K562 (cell line): Measurements from ENCODE around the gene ARHGAP12. TPM values are rescaled to one million over a fixed set of nuclear protein-coding genes. Genes with fewer than 3 reads are reported as not detected.

Experiments used
- ATAC-seq: fragments of 200-7000 bp; cut with Tn5 transposase; 3 replicates; pipeline ENCODE4 v1.9.1; 2020; ENCODE audit warnings: moderate library complexity
- BruUV-seq: library from RNA; stranded (reverse); fragments of 400-500 nt; replicated peaks from 2 replicates; lab custom pipeline; 2021; lab: Mats Ljungman, UMichigan
- CTCF ChIA-PET: fragments of 300-600 bp; formaldehyde crosslinking; extraction: SDS; loops from one replicate; lab custom pipeline; 2021; ENCODE audit warnings: low intra/inter-chr PET ratio; lab: Yijun Ruan, JAX
- POLR2A ChIA-PET: fragments of 300-600, 350-650 bp; sonication (Branson Sonifier 250); formaldehyde crosslinking; extraction: SDS; loops from one replicate; lab custom pipeline; 2021; ENCODE audit warnings: antibody characterized with exemption, inconsistent platforms; lab: Yijun Ruan, JAX
- DNase-seq, 4 experiments: peaks; one replicate each; pipeline versions ENCODE4 v3.0.0 to v3.0.0-alpha.2; 2011 to 2018; ENCODE audit warnings: low spot score in 3 of 4, mixed read lengths in 3 of 4; ENCODE audit errors: extremely low read depth in 1 of 4
- FAIRE-seq: peaks from 2 replicates; lab custom pipeline; 2011; peaks lifted over from hg19 to GRCh38; lab: Jason Lieb, UNC
- H2AFZ ChIP-seq: 2 replicates; pipeline ENCODE4 v1.6.0; 2011; ENCODE audit warnings: low read depth, low read length, control low read depth, inconsistent platforms
- H3K27ac ChIP-seq: fragments of 200-600 bp; 3 replicates; pipeline ENCODE4 v1.8.0; 2011; ENCODE audit warnings: low read depth, mild to moderate bottlenecking, control low read depth, inconsistent platforms, low read length, moderate library complexity, mixed read lengths; ENCODE audit errors: extremely low read depth
- H3K27me3 ChIP-seq, 2 experiments: fragments of 300-600 bp in 1 of 2; 2 replicates in 1 of 2; 3 replicates in 1 of 2; pipeline versions ENCODE4 v1.6.0 to v1.8.0; 2011; ENCODE audit warnings: inconsistent platforms in 2 of 2, low read length in 2 of 2, mild to moderate bottlenecking in 1 of 2, mixed read lengths in 1 of 2, moderate library complexity in 1 of 2; ENCODE audit not compliant: control insufficient read depth in 2 of 2, insufficient read depth in 2 of 2
- H3K36me3 ChIP-seq: fragments of 300-600 bp; 3 replicates; pipeline ENCODE4 v1.8.0; 2011; ENCODE audit warnings: mild to moderate bottlenecking, low read length, inconsistent platforms; ENCODE audit not compliant: control insufficient read depth, insufficient read depth
- H3K4me1 ChIP-seq, 2 experiments: fragments of 200-600 bp in 1 of 2; replicated peaks in 1 of 2; 2 replicates in 1 of 2; 3 replicates in 1 of 2; pipeline versions ENCODE4 v1.5.1 to v1.8.0; 2011; ENCODE audit warnings: inconsistent platforms in 2 of 2, low read length in 2 of 2, mild to moderate bottlenecking in 1 of 2, mixed read lengths in 1 of 2, moderate library complexity in 1 of 2; ENCODE audit not compliant: control insufficient read depth in 2 of 2, insufficient read depth in 2 of 2
- H3K4me2 ChIP-seq: 2 replicates; pipeline ENCODE4 v1.6.1; 2011; ENCODE audit warnings: low read length, control low read depth, inconsistent platforms, mixed read lengths; ENCODE audit not compliant: insufficient read depth
- H3K4me3 ChIP-seq: fragments of 200-600 bp; sonication (generic), shearing (Covaris generic); 2 replicates; pipeline ENCODE4 v1.5.1; 2016; ENCODE audit warnings: control low read depth, inconsistent platforms
- H3K79me2 ChIP-seq: fragments of 200-600 bp; 3 replicates; pipeline ENCODE4 v1.8.0; 2011; ENCODE audit warnings: low read length, inconsistent platforms; ENCODE audit not compliant: control insufficient read depth, insufficient read depth
- H3K9ac ChIP-seq, 2 experiments: 2 replicates each; pipeline versions ENCODE4 v1.6.0 to v1.6.1; 2011; ENCODE audit warnings: low read depth in 2 of 2, low read length in 2 of 2, control low read depth in 1 of 2, inconsistent platforms in 1 of 2, mild to moderate bottlenecking in 1 of 2, mixed read lengths in 1 of 2; ENCODE audit not compliant: insufficient read depth in 1 of 2
- H3K9me1 ChIP-seq: one replicate; pipeline ENCODE4 v1.6.0; 2011; ENCODE audit warnings: inconsistent platforms, mild to moderate bottlenecking, low read length, moderate library complexity; ENCODE audit not compliant: control insufficient read depth, insufficient read depth
- H3K9me3 ChIP-seq: replicated peaks from 2 replicates; pipeline ENCODE4 v1.5.1; 2011; ENCODE audit warnings: low read depth, low read length, inconsistent platforms; ENCODE audit not compliant: control insufficient read depth, insufficient read depth
- H4K20me1 ChIP-seq: replicated peaks from 2 replicates; pipeline ENCODE4 v1.6.1; 2011; ENCODE audit warnings: low read length, inconsistent platforms, mixed read lengths; ENCODE audit not compliant: control insufficient read depth, insufficient read depth
- ARNT ChIP-seq, 2 experiments: fragments of 450-650 bp; IDR thresholded peaks; 2 replicates each; pipeline ENCODE4 v1.6.1; 2016; ENCODE audit warnings: mild to moderate bottlenecking in 1 of 2
- ATF3 ChIP-seq, 2 experiments: fragments of 450-650 bp in 1 of 2; sonication (generic) in 1 of 2; formaldehyde crosslinking in 1 of 2; IDR thresholded peaks in 1 of 2; conservative IDR thresholded peaks in 1 of 2; 2 replicates each; pipeline versions ENCODE4 v1.6.1 to v1.8.1; 2016 to 2023; ENCODE audit warnings: mild to moderate bottlenecking in 2 of 2, moderate library complexity in 2 of 2, inconsistent platforms in 1 of 2, missing genetic modification reagents in 1 of 2
- CHD4 ChIP-seq: fragments of 200-600 bp; sonication (generic); IDR thresholded peaks from 3 replicates; pipeline ENCODE4 v1.6.1; 2012; ENCODE audit warnings: low read depth, mild to moderate bottlenecking, mixed read lengths, low read length, inconsistent platforms; ENCODE audit not compliant: insufficient read depth, insufficient replicate concordance, poor library complexity, severe bottlenecking
- DACH1 ChIP-seq: fragments of 450-650 bp; IDR thresholded peaks from 2 replicates; pipeline ENCODE4 v1.6.1; 2018; ENCODE audit not compliant: partially characterized antibody
- DLX4 ChIP-seq: fragments of 250-450 bp; sonication (Bioruptor Pico); IDR thresholded peaks from 2 replicates; pipeline ENCODE4 v1.6.1; 2021; ENCODE audit warnings: mild to moderate bottlenecking
- EP400 ChIP-seq: fragments of 450-650 bp; IDR thresholded peaks from 2 replicates; pipeline ENCODE4 v1.6.1; 2017; ENCODE audit warnings: antibody characterized with exemption, mild to moderate bottlenecking, moderate library complexity
- ESRRB ChIP-seq: fragments of 250-450 bp; sonication (Bioruptor Pico); IDR thresholded peaks from 2 replicates; pipeline ENCODE4 v1.5.0; 2020; ENCODE audit warnings: mild to moderate bottlenecking, moderate library complexity, borderline replicate concordance
- GTF2B ChIP-seq: IDR thresholded peaks from 2 replicates; pipeline ENCODE4 v1.6.1; 2011; ENCODE audit not compliant: insufficient read length; ENCODE audit errors: extremely low read depth
- HES1 ChIP-seq: fragments of 450-650 bp; IDR thresholded peaks from 2 replicates; pipeline ENCODE4 v1.6.1; 2016; ENCODE audit warnings: low read depth, mild to moderate bottlenecking, moderate library complexity
- JUND ChIP-seq, 2 experiments: IDR thresholded peaks; 2 replicates in 1 of 2; 3 replicates in 1 of 2; pipeline ENCODE4 v1.6.1; 2011; ENCODE audit warnings: borderline replicate concordance in 2 of 2, low read depth in 2 of 2, low read length in 2 of 2, improper control_type of control experiment in 1 of 2, missing biosample characterization in 1 of 2, missing genetic modification characterization in 1 of 2, missing genetic modification reagents in 1 of 2
- MAFG ChIP-seq: fragments of 450-650 bp; conservative IDR thresholded peaks from 2 replicates; pipeline ENCODE4 v1.6.1; 2016; ENCODE audit warnings: missing genetic modification characterization, missing compliant biosample characterization
- MYNN ChIP-seq, 2 experiments: sonication (generic); formaldehyde crosslinking in 1 of 2; IDR thresholded peaks; 2 replicates each; pipeline versions ENCODE4 v1.5.0 to v1.6.1; 2016 to 2020; ENCODE audit warnings: antibody characterized with exemption in 1 of 2, missing genetic modification reagents in 1 of 2
- ZBTB7A ChIP-seq: IDR thresholded peaks from 2 replicates; pipeline ENCODE4 v1.6.1; 2011; ENCODE audit warnings: low read depth, mild to moderate bottlenecking, low read length, moderate library complexity, borderline replicate concordance; ENCODE audit not compliant: control insufficient read depth
- ZNF263 ChIP-seq: sonication (generic); formaldehyde crosslinking; IDR thresholded peaks from 2 replicates; pipeline ENCODE4 v1.8.0; 2022; ENCODE audit warnings: mild to moderate bottlenecking, missing genetic modification reagents, borderline replicate concordance
- WGBS: fragments of 100-300 bp; shearing (Covaris generic); methylation state at CpG from one replicate; pipeline ENCODE4 v1.1.6; 2016; ENCODE audit warnings: low coverage, mixed read lengths; ENCODE audit not compliant: insufficient coverage; ENCODE audit errors: missing lambda C conversion rate; 5-methylcytosine and 5-hydroxymethylcytosine counted together
- in situ Hi-C: fragments of 300-500 bp; cut with MboI; formaldehyde crosslinking; loops from 4 replicates; pipeline ENCODE4 v1.15.0; 2018; ENCODE audit warnings: inconsistent platforms, mixed read lengths
- intact Hi-C: fragments of 100-400 bp; cut with micrococcal nuclease; formaldehyde crosslinking; loops from 2 replicates; pipeline ENCODE4 v1.14.2; 2022
- polyA plus RNA-seq, 8 experiments: library from polyadenylated mRNA; depleted of rRNA in 4 of 8; stranded (reverse) in 5 of 8; unstranded in 3 of 8; fragments of >200 nt; fragmentation: Nextera tagmentation in 2 of 8; fragmentation: Illumina TruSeq in 1 of 8; extraction: Ambion mirVana in 2 of 8; extraction: Trizol in 1 of 8; gene quantifications; 2 replicates each; pipeline versions ENCODE4 v1.2.1 to v1.2.3, GENCODE V29; 2011 to 2014; ENCODE audit warnings: inconsistent platforms in 1 of 8, missing spikeins in 1 of 8
- total RNA-seq, 7 experiments: library from RNA; depleted of rRNA in 6 of 7; stranded (reverse); fragments of >200 nt in 6 of 7; fragmentation: Illumina TruSeq in 2 of 7; extraction: Trizol in 2 of 7; gene quantifications; 2 replicates each; pipeline versions ENCODE4 v1.2.1 to v1.2.3, GENCODE V29; 2011 to 2021; ENCODE audit warnings: low replicate concordance in 1 of 7

The ARHGAP12 gene
- total and polyA plus RNA-seq, 9 of the 15 experiments (the other 6 are each of a cell fraction or from before 2014, with no cell fraction given) = 4.4 to 18.7 (median 10.1) TPM

- TF ChIP-seq HES1 (0 out of 2 replicates have a peak, but pooled peaks have one; percentile 34), GTF2B (no peak), MAFG (tag) (no peak), ARNT (IDR thresholded peaks at IDR 0.05) (no peak), ZNF263 (CRISPR knock-in tag) (no peak)
These were observed 1.1 kb downstream of the ARHGAP12 start (continued) for GRCh38 chr10:31927565-31927883.

- H3K4me1 ChIP-seq = peaks cover 11 to 21% of the 10 kb centered on the region in 2 experiments; a peak in 4 of 5 replicates
- FAIRE-seq = no peak
- H3K27ac ChIP-seq = peak overlapping the region; percentile 85
- no peaks in the 10 kb centered on the region for H3K27me3 ChIP-seq
- no peak for ATAC-seq
- peak overlapping the region; percentile 85 to 87 for H3K9ac ChIP-seq
- H3K4me2 ChIP-seq = peak overlapping the region; percentile 78
- intact Hi-C loops (loop anchor here (1.0 to 10.0 kb wide), 2 partner anchors 65 to 78 kb away; no protein-coding TSS in a partner anchor), in situ Hi-C loops (no loop called here)
- H3K9me1 ChIP-seq = no peaks in the 10 kb centered on the region
- H3K79me2 ChIP-seq = peaks cover 63% of the 10 kb centered on the region
- H4K20me1 ChIP-seq = no peaks in the 10 kb centered on the region; the same call in 1 of the 2 replicates
- no TSS peak for BruUV-seq
- peak overlapping the region; percentile 82 for H3K4me3 ChIP-seq
- H2AFZ ChIP-seq = peak overlapping the region; percentile 78
- WGBS = 2% methylated on average over 22 of the region's 22 CpGs
- no peaks in the 10 kb centered on the region for H3K36me3 ChIP-seq
- DNase-seq = peak in 1 of 4 experiments; percentile 34
- H3K9me3 ChIP-seq = no peaks in the 10 kb centered on the region
- ChIA-PET POLR2A (interaction anchor here (0.7 to 2.8 kb wide), 7 partner anchors 10 to 77 kb away, joined by 3 to 11 read pairs (median 5); no protein-coding TSS in a partner anchor), CTCF (interaction anchor here (0.9 to 1.2 kb wide), 2 partner anchors 65 to 90 kb away, joined by 3 to 4 read pairs; no protein-coding TSS in a partner anchor)
- no peak for TF ChIP-seq DLX4 (CRISPR knock-in tag)
- TF ChIP-seq EP400 = 0 out of 2 replicates have a peak, but pooled peaks have one; percentile 7
- peak; percentile 30 for TF ChIP-seq DACH1
- TF ChIP-seq ZBTB7A = peak; percentile 27; the same call in 1 of the 2 replicates
- TF ChIP-seq JUND (IDR thresholded peaks at IDR 0.05; ENCODE audit: borderline replicate concordance, low read depth, low read length) = peak; percentile 86
- peak; percentile 83; the same call in 2 of the 3 replicates for TF ChIP-seq JUND (tag; IDR thresholded peaks at IDR 0.05; ENCODE audit: borderline replicate concordance, low read depth, low read length)
- peak; percentile 62; the same call in 1 of the 2 replicates for TF ChIP-seq MYNN (IDR thresholded peaks at IDR 0.05)
- no peak for TF ChIP-seq MYNN (CRISPR knock-in tag; IDR thresholded peaks at IDR 0.05)
- TF ChIP-seq ATF3 (IDR thresholded peaks at IDR 0.05) = peak; percentile 93
- no peak for TF ChIP-seq ATF3 (CRISPR knock-in tag; conservative IDR thresholded peaks at IDR 0.05)
- peak; percentile 16 for TF ChIP-seq CHD4
- no peak for TF ChIP-seq ESRRB (CRISPR knock-in tag)
These were observed 1.7 kb downstream of the ARHGAP12 start for GRCh38 chr10:31926765-31927564.
